HL-60 (cell line): ENCODE data around the gene FOXP4.

Experiments
- DNase-seq, 2 experiments: peaks; one replicate each; pipeline ENCODE4 v3.0.0-alpha.2; 2010 to 2020; ENCODE audit warnings: low read depth in 1 of 2, low spot score in 1 of 2
- H3K27ac ChIP-seq: fragments of 250-450 bp; sonication (Bioruptor Pico); replicated peaks from 2 replicates; pipeline ENCODE4 v1.5.1; 2020; ENCODE audit warnings: mild to moderate bottlenecking, moderate library complexity
- H3K27me3 ChIP-seq: fragments of 250-450 bp; sonication (Bioruptor Pico); 2 replicates; pipeline ENCODE4 v1.5.1; 2021; ENCODE audit warnings: mild to moderate bottlenecking, moderate library complexity; ENCODE audit not compliant: insufficient read depth, poor library complexity, severe bottlenecking
- H3K4me3 ChIP-seq: replicated peaks from 2 replicates; pipeline ENCODE4 v1.5.1; 2011; ENCODE audit warnings: mild to moderate bottlenecking, control low read depth, low read length; ENCODE audit not compliant: insufficient read depth
- GABPA ChIP-seq: IDR thresholded peaks from 2 replicates; pipeline ENCODE4 v1.6.1; 2012; ENCODE audit warnings: low read depth
- POLR2AphosphoS5 ChIP-seq: IDR thresholded peaks from 2 replicates; pipeline ENCODE4 v1.6.1; 2012; ENCODE audit warnings: low read depth
- SPI1 ChIP-seq: IDR thresholded peaks from 2 replicates; pipeline ENCODE4 v1.6.1; 2012; ENCODE audit warnings: low read depth, mild to moderate bottlenecking, borderline replicate concordance
- TF ChIP-seq, protein P1 (sequence below): IDR thresholded peaks from one replicate; pipeline ENCODE4 v1.5.1; 2011; ENCODE audit warnings: low read length, control low read depth, inconsistent platforms; ENCODE audit not compliant: insufficient read depth
- TF ChIP-seq, protein P2 (sequence below): IDR thresholded peaks from 2 replicates; pipeline ENCODE4 v1.6.1; 2012; ENCODE audit warnings: low read depth; ENCODE audit not compliant: insufficient replicate concordance

Gene FOXP4

DNA sequence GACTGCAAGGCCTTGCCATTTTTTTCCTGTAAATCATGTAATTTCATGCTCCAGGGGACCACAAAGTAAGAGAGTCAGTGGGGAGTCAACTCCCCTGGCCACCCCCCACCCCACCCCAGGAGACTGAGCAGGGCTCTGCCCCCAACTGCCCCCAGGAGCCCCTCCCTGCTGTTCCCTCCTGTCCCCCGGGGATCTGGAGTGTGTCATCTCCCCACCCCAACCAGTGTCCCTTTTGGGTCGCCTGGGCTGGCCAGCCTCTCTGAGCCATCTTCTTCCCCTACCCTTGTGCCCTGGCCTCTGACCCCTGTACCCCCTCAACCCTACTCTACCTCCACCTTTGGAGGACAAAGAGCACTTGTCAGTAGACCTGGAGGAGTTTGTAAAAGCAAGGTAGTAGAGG lies 29.4 kb downstream of the FOXP4 start:
- no peak for TF ChIP-seq POLR2AphosphoS5
- H3K27me3 ChIP-seq = no peaks in the 10 kb centered on the region
- no peak overlapping the region for H3K4me3 ChIP-seq
- DNase-seq = no peak
- no peak overlapping the region for H3K27ac ChIP-seq

DNA sequence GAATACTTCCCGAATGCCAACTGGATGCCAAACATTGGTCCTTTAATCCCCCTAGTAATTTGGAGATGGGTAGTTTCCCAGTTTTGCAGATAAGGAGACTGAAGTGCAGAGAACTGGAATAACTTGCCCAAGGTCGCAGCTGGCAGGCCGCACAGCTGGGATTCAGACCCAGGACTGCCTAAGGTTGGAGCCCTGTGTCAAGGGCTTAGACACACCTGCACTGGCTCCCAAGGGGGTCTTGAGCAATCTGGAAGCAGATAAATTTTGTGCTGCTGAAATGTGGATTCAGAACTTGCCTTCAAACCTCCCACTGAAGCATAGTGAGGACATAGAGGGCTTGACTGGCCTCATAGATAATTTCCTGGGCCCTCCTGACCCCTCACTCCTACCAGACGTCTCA lies 30.5 kb downstream of the FOXP4 start:
- TF ChIP-seq POLR2AphosphoS5 = no peak
- no peak for TF ChIP-seq GABPA
- TF ChIP-seq, protein P1, sequence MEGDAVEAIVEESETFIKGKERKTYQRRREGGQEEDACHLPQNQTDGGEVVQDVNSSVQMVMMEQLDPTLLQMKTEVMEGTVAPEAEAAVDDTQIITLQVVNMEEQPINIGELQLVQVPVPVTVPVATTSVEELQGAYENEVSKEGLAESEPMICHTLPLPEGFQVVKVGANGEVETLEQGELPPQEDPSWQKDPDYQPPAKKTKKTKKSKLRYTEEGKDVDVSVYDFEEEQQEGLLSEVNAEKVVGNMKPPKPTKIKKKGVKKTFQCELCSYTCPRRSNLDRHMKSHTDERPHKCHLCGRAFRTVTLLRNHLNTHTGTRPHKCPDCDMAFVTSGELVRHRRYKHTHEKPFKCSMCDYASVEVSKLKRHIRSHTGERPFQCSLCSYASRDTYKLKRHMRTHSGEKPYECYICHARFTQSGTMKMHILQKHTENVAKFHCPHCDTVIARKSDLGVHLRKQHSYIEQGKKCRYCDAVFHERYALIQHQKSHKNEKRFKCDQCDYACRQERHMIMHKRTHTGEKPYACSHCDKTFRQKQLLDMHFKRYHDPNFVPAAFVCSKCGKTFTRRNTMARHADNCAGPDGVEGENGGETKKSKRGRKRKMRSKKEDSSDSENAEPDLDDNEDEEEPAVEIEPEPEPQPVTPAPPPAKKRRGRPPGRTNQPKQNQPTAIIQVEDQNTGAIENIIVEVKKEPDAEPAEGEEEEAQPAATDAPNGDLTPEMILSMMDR = no peak
- TF ChIP-seq, protein P2, sequence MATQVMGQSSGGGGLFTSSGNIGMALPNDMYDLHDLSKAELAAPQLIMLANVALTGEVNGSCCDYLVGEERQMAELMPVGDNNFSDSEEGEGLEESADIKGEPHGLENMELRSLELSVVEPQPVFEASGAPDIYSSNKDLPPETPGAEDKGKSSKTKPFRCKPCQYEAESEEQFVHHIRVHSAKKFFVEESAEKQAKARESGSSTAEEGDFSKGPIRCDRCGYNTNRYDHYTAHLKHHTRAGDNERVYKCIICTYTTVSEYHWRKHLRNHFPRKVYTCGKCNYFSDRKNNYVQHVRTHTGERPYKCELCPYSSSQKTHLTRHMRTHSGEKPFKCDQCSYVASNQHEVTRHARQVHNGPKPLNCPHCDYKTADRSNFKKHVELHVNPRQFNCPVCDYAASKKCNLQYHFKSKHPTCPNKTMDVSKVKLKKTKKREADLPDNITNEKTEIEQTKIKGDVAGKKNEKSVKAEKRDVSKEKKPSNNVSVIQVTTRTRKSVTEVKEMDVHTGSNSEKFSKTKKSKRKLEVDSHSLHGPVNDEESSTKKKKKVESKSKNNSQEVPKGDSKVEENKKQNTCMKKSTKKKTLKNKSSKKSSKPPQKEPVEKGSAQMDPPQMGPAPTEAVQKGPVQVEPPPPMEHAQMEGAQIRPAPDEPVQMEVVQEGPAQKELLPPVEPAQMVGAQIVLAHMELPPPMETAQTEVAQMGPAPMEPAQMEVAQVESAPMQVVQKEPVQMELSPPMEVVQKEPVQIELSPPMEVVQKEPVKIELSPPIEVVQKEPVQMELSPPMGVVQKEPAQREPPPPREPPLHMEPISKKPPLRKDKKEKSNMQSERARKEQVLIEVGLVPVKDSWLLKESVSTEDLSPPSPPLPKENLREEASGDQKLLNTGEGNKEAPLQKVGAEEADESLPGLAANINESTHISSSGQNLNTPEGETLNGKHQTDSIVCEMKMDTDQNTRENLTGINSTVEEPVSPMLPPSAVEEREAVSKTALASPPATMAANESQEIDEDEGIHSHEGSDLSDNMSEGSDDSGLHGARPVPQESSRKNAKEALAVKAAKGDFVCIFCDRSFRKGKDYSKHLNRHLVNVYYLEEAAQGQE = no peak
- no peak for DNase-seq
- no peak overlapping the region for H3K27ac ChIP-seq
- H3K27me3 ChIP-seq = no peaks in the 10 kb centered on the region
- H3K4me3 ChIP-seq = no peak overlapping the region

DNA sequence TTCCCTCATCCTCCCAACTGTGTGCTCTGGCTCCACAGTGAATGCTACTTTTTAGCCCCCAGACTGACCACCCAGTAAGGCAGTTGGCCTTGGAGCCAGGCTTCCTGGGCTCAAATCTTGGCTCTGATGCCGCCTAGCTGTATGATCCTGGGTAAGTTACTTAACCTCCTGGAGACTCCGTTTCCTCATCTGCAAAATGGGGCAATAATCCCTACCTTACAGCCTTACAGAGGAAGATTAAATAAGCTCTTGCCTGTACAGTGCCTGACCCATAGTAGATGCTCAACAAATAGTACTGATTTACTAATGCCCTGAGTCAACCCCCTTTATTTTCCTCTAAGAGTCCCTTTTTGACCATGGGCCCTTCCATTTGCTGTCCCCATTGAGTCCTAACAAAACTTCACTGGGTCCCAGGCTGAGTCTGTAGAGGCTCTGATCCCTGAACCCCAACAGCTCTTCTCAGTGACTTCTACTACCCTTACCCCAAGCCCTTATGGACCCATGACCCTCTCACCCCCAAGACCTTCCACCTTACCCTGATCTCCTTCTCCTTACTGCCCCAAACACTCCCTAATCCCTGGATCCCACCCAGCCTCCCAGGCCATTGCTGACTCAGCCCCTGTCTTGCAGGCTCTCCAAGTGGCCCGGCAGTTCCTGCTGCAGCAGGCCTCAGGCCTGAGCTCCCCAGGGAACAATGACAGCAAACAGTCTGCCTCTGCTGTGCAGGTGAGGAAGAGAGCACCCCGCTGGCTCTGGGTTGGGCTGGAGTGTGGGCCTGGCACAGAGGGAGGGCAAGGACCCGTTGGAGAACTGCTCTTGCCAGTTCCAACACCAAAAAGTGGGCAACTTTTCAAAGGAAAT lies 31.4 kb downstream of the FOXP4 start:
- no peak for DNase-seq
- no peak overlapping the region for H3K4me3 ChIP-seq
- H3K27me3 ChIP-seq = no peaks in the 10 kb centered on the region
- TF ChIP-seq, protein P1 = no peak
- TF ChIP-seq GABPA (no peak), SPI1 (no peak), POLR2AphosphoS5 (no peak)
- TF ChIP-seq, protein P2 = no peak
- no peak overlapping the region for H3K27ac ChIP-seq

DNA sequence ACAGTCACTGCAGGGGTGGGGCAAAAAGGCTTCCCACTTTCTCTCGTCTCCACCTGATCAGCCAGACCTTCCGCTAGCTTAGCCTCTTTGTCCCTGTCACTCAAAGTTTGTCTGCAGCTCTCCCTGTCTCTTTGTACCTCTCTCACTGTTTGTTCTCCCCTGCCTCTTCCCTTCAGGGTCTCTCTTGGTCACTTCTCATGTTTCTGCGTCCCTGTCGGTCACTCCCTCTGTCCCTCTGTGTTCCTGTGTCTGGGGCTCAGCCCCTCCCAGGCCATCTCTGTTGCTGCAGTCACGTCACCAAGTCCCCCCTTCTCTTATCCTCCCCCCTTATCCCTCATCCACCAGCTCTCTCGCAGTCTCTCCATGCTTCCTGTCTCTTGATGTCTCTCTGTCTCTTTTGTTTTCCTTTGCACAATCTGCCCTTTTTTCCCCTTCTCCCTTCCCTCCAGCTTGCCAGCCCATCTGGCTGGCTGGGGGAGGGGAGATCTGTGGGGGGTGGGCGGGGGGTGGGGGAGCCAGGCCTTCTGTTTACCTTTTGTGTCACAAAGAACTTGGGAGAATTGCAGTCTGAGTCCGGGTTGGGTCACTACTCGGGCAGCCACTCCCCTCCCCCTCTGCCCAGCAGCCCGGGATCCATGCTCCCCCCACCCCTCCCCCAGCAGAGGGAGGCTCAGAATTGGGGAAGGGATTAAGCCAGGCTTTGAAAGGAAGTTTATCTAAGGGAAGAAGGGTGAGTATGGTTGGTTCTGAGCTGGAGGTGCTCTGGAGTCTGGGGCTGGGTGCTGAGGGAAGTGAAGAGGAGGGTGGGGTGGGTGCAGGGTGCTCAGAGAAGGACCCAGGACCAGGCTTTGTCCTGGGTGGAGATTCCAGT lies 32.3 kb downstream of the FOXP4 start:
- H3K4me3 ChIP-seq = no peak overlapping the region

More for the DNA sequence above, 32.3 kb downstream of the FOXP4 start:
- Histone ChIP-seq H3K27me3 (no peaks in the 10 kb centered on the region), H3K27ac (no peak overlapping the region)
- no peak for DNase-seq
- TF ChIP-seq POLR2AphosphoS5 (no peak), SPI1 (no peak; the same call in 1 of the 2 replicates), GABPA (no peak)
- TF ChIP-seq, protein P1 = no peak
- TF ChIP-seq, protein P2 = no peak
